Measurements from ENCODE around the gene STK11IP.

DNA sequence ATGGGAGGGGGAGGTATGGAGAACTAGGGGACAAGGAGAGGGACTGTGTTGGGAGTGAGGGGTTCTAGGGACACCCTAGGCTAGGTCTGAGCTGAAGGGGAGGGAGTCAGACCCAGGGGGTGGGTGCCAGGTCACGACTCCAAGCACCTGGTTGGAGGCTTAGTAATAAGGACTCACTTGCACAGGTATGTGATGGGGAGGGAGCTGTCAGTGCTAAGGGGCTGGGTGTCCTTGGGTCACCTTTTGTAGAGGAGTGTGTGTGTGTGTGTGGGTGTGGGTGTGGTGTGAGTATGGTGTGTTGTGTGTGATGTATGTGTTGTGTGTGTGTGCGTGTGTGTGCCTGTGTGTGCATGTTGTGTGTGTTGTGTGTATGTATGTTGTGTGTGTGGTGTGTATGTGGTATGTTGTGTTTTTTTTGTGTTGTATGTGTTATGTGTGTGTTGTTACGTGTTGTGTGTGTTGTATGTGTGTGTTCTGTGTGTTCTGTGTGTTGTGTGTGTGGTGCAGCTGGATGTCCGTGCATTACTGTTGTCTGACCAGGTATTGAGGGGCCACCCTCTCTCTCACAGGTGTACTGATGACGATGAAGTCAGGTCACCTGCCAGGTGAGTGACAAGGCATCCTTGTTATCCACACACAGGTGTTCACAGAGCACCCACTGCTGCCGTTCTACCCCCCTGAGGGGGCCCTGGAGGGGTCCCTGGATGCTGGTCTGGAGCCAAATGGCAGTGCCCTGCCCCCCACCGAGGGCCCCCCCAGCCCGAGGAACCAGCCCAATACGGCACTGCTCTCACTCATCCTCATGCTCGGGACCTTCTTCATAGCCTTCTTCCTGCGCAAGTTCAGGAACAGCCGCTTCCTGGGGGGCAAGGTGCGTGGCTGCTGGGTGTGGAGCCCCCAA lies 39.5 kb downstream of the STK11IP start:
- TF ChIP-seq GATA2 (IDR thresholded peaks at IDR 0.05; ENCODE audit: low read depth, low read length), result no peak
- no peak for TF ChIP-seq GATA3 (IDR thresholded peaks at IDR 0.05; ENCODE audit: low read depth, low read length)
